Measurements from ENCODE around the gene PRDM5. TPM values are rescaled to one million over a fixed set of nuclear protein-coding genes. Genes with fewer than 3 reads are reported as not detected.

Gene PRDM5
- total RNA-seq, 1 experiment from 2014 or later: 8.3 TPM

GRCh38 chr4:120826449-120826848, 96.1 kb downstream of the PRDM5 start:
- no TSS peak for BruUV-seq (replicated peaks)
- CTCF ChIA-PET: no interaction called here
- TF ChIP-seq CTCF (IDR thresholded peaks at IDR 0.05; ENCODE audit: unreplicated experiment): no peak
- no peaks in the 10 kb centered on the region for H3K36me3 Mint-ChIP-seq (ENCODE audit: insufficient read depth, unreplicated experiment)
- no peak overlapping the region for H3K4me3 Mint-ChIP-seq (ENCODE audit: low read depth, unreplicated experiment)
- no peaks in the 10 kb centered on the region for H3K4me1 Mint-ChIP-seq (ENCODE audit: low read depth, unreplicated experiment)
- intact Hi-C loops (cut with micrococcal nuclease; ENCODE audit: unreplicated experiment): no loop called here
- no peak overlapping the region for H3K27ac Mint-ChIP-seq (ENCODE audit: unreplicated experiment)
- DNase-seq: no peak
- no peaks in the 10 kb centered on the region for H3K27me3 Mint-ChIP-seq (ENCODE audit: unreplicated experiment)
- H3K9me3 Mint-ChIP-seq (ENCODE audit: low read depth, unreplicated experiment): no peaks in the 10 kb centered on the region

- BruUV-seq (replicated peaks): no TSS peak
- H3K4me1 Mint-ChIP-seq (ENCODE audit: low read depth, unreplicated experiment): no peaks in the 10 kb centered on the region
- no peaks in the 10 kb centered on the region for H3K27me3 Mint-ChIP-seq (ENCODE audit: unreplicated experiment)
- no peak overlapping the region for H3K27ac Mint-ChIP-seq (ENCODE audit: unreplicated experiment)
- no peak for DNase-seq
- H3K36me3 Mint-ChIP-seq (ENCODE audit: insufficient read depth, unreplicated experiment): no peaks in the 10 kb centered on the region
- CTCF ChIA-PET: no interaction called here
- intact Hi-C loops (cut with micrococcal nuclease; ENCODE audit: unreplicated experiment): no loop called here
- no peak for TF ChIP-seq CTCF (IDR thresholded peaks at IDR 0.05; ENCODE audit: unreplicated experiment)
- H3K4me3 Mint-ChIP-seq (ENCODE audit: low read depth, unreplicated experiment): no peak overlapping the region
- no peaks in the 10 kb centered on the region for H3K9me3 Mint-ChIP-seq (ENCODE audit: low read depth, unreplicated experiment)
Measured at GRCh38 chr4:120824946-120825345, 97.6 kb downstream of the PRDM5 start.

- H3K27me3 Mint-ChIP-seq (ENCODE audit: unreplicated experiment): no peaks in the 10 kb centered on the region
- H3K27ac Mint-ChIP-seq (ENCODE audit: unreplicated experiment): no peak overlapping the region
- TF ChIP-seq CTCF (IDR thresholded peaks at IDR 0.05; ENCODE audit: unreplicated experiment): no peak
- no TSS peak for BruUV-seq (replicated peaks)
- H3K4me1 Mint-ChIP-seq (ENCODE audit: low read depth, unreplicated experiment): no peaks in the 10 kb centered on the region
- intact Hi-C loops (cut with micrococcal nuclease; ENCODE audit: unreplicated experiment): no loop called here
- DNase-seq: no peak
- H3K4me3 Mint-ChIP-seq (ENCODE audit: low read depth, unreplicated experiment): no peak overlapping the region
- no peaks in the 10 kb centered on the region for H3K9me3 Mint-ChIP-seq (ENCODE audit: low read depth, unreplicated experiment)
- CTCF ChIA-PET: no interaction called here
- no peaks in the 10 kb centered on the region for H3K36me3 Mint-ChIP-seq (ENCODE audit: insufficient read depth, unreplicated experiment)
Measured at GRCh38 chr4:120821977-120822376, 100.5 kb downstream of the PRDM5 start.

GRCh38 chr4:120821029-120821428, 101.5 kb downstream of the PRDM5 start:
- H3K4me3 Mint-ChIP-seq (ENCODE audit: low read depth, unreplicated experiment): no peak overlapping the region
- CTCF ChIA-PET: no interaction called here
- H3K36me3 Mint-ChIP-seq (ENCODE audit: insufficient read depth, unreplicated experiment): no peaks in the 10 kb centered on the region
- H3K4me1 Mint-ChIP-seq (ENCODE audit: low read depth, unreplicated experiment): no peaks in the 10 kb centered on the region
- TF ChIP-seq CTCF (IDR thresholded peaks at IDR 0.05; ENCODE audit: unreplicated experiment): no peak
- DNase-seq: no peak
- H3K27ac Mint-ChIP-seq (ENCODE audit: unreplicated experiment): no peak overlapping the region
- intact Hi-C loops (cut with micrococcal nuclease; ENCODE audit: unreplicated experiment): no loop called here
- H3K9me3 Mint-ChIP-seq (ENCODE audit: low read depth, unreplicated experiment): no peaks in the 10 kb centered on the region
- H3K27me3 Mint-ChIP-seq (ENCODE audit: unreplicated experiment): no peaks in the 10 kb centered on the region
- BruUV-seq (replicated peaks): no TSS peak
